ENCODE measurements around the gene UBN1. TPM values are rescaled to one million over a fixed set of nuclear protein-coding genes. Genes with fewer than 3 reads are reported as not detected.
A peak's percentile ranks its signal among the peaks of the same experiment; 100 is the strongest.

UBN1 gene
- total RNA-seq, 4 donors from 2014 or later, result 24.5 to 47.4 (median 29.2) TPM

DNA sequence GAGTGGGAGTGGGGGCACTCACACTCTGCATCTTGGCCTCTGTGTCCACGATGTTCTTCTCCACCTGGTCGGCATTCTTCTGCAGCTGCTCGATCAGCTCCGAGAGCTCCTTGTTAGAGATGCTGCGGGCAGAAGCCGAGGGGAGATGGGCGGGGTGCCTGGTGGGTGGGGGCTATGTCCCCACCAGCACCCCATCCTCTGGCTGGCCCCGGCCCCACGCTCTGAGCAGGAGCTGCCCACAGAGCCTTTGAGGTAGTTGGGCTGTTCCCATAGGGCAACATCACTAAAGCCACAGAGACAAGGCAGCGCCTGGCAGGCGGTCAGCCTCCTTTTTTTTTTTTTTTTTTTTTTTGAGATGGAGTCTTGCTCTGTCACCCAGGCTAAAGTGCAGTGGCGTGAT is 63.5 kb downstream of the UBN1 start:
- DNase-seq (ENCODE audit: low spot score in 2 of 2), result no peak

DNA sequence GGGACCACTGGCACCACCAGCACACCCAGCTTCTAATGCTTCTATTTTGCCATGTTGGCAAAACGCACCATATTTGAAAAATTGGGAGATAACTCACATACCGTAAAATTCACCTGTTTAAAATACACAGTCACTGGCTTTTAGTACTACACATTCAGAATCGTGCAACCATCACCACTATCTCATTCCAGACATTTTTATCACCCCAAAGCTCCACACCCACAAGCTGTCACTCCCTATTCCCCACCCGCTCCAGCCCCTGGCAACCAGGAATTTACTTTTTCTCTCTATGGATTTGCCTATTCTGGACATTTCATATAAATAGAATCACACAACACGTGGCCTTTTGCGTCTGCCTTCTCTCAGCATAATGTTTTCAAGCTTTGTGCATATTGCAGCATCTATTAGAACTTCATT is 64.7 kb downstream of the UBN1 start:
- Histone ChIP-seq H3K4me3 (no peak overlapping the region), H3K9me3 (no peaks in the 10 kb centered on the region), H3K36me3 (no peaks in the 10 kb centered on the region), H3K27ac (peak overlapping the region in 1 of 4 donors; percentile 46), H3K27me3 (no peaks in the 10 kb centered on the region), H3K4me1 (peaks cover 0 to 6% (median 0%) of the 10 kb centered on the region in 4 donors)
- whole genome bisulfite sequencing, 2 donors, result 64 to 65% methylated on average over 6 of the region's 6 CpGs
- TF ChIP-seq EP300 (IDR thresholded peaks at IDR 0.05) (no peak), POLR2A (IDR thresholded peaks at IDR 0.05) (no peak)
- TF ChIP-seq, protein P1, sequence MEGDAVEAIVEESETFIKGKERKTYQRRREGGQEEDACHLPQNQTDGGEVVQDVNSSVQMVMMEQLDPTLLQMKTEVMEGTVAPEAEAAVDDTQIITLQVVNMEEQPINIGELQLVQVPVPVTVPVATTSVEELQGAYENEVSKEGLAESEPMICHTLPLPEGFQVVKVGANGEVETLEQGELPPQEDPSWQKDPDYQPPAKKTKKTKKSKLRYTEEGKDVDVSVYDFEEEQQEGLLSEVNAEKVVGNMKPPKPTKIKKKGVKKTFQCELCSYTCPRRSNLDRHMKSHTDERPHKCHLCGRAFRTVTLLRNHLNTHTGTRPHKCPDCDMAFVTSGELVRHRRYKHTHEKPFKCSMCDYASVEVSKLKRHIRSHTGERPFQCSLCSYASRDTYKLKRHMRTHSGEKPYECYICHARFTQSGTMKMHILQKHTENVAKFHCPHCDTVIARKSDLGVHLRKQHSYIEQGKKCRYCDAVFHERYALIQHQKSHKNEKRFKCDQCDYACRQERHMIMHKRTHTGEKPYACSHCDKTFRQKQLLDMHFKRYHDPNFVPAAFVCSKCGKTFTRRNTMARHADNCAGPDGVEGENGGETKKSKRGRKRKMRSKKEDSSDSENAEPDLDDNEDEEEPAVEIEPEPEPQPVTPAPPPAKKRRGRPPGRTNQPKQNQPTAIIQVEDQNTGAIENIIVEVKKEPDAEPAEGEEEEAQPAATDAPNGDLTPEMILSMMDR (IDR thresholded peaks at IDR 0.05), result no peak
- no peak for DNase-seq (ENCODE audit: low spot score in 2 of 2)

More for the DNA sequence above, 63.5 kb downstream of the UBN1 start:
- Histone ChIP-seq H3K27ac (no peak overlapping the region), H3K4me1 (peaks cover 0 to 6% (median 0%) of the 10 kb centered on the region in 4 donors), H3K27me3 (no peaks in the 10 kb centered on the region), H3K36me3 (no peaks in the 10 kb centered on the region), H3K9me3 (no peaks in the 10 kb centered on the region), H3K4me3 (no peak overlapping the region)
- TF ChIP-seq EP300 (IDR thresholded peaks at IDR 0.05) (no peak), POLR2A (IDR thresholded peaks at IDR 0.05) (no peak)
- TF ChIP-seq, protein P1 (IDR thresholded peaks at IDR 0.05), result no peak
- 87 to 97% methylated on average over 11 to 12 of the region's 12 CpGs for WGBS, 2 donors

DNA sequence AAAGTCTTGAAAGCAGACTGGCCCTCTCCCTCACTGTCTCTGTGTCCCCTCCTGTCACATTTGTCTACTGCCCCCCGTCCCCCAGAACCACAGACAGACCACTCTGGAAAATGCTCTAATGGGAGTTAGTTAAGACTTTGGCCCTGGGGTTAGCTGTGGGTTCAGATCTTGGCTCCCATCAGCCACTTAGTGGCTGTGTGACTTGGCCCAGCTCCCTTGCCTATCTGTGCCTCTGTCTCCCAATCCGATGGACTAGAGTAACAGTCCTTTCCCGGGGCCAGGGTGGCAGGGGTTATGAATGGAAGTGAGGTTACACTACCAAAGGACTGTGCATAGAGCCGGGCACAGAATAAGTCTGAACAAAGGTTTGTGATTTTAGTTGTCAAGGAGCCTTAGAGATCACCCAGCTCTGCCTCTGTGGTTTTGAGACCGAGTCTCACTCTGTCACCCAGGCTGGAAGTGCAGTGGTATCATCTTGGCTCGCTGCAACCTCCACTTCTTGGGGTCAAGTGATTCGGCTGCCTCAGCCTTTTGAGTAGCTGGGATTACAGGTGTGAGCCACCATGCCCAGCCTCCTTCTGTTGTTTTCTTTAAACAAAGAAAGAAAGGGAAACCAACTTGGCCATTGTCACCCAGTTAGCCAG is 66.0 kb downstream of the UBN1 start:
- 61 to 76% methylated on average over 7 of the region's 7 CpGs for WGBS, 2 donors

DNA sequence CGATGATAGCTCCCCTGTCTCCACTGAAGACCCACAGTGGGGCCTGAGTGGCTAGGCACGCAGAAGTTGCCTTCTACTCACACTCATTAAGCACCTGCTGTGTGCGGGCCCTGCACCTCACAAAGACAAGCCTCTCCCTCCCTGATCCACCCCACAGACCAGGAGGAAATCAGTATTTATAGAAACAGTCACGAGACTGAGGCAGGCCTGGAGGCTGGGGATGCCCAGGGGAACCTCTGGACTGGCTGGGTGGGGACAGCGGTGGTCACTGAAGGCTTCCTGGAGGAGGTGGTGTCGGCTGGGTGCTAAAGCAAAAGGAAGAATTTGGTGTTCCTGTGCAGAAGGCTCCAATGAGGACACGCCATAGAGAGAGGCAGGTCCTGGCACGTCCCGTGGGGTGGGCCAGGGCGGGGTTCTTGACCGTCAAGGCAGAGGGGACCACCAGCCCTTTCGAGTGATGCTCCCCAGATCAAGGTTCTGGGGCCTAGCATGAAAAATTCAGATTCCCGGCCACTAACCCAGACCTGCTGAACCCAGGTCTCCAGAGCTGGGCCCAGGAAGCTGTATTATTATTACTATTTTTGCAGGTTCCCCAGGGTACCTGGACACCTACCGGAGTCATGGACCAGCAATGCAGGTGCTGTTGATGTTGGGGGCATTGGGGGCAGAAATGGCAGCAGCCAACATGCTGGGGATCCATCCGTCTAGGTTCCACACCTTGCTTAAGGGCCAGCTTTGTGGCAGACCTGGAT is 66.7 kb downstream of the UBN1 start:
- no peaks in the 10 kb centered on the region for H3K27me3 ChIP-seq
- DNase-seq (ENCODE audit: low spot score in 2 of 2), result no peak
- TF ChIP-seq, protein P1 (IDR thresholded peaks at IDR 0.05), result no peak
- no peak for TF ChIP-seq EP300 (IDR thresholded peaks at IDR 0.05)
- no peak for TF ChIP-seq POLR2A (IDR thresholded peaks at IDR 0.05)
- peak overlapping the region in 2 of 4 donors; percentile 10 to 12 for H3K27ac ChIP-seq
- H3K4me1 ChIP-seq, result peaks cover 0 to 12% (median 0%) of the 10 kb centered on the region in 4 donors
- WGBS, 2 donors, result 92 to 93% methylated on average over 15 of the region's 15 CpGs
- H3K9me3 ChIP-seq, result no peaks in the 10 kb centered on the region
- no peaks in the 10 kb centered on the region for H3K36me3 ChIP-seq
- no peak overlapping the region for H3K4me3 ChIP-seq

More for the DNA sequence above, 66.0 kb downstream of the UBN1 start:
- DNase-seq (ENCODE audit: low spot score in 2 of 2), result no peak
- Histone ChIP-seq H3K36me3 (no peaks in the 10 kb centered on the region), H3K4me1 (peaks cover 0 to 6% (median 0%) of the 10 kb centered on the region in 4 donors), H3K27me3 (no peaks in the 10 kb centered on the region), H3K9me3 (no peaks in the 10 kb centered on the region), H3K4me3 (no peak overlapping the region), H3K27ac (peak overlapping the region in 2 of 4 donors; percentile 10 to 58)
- TF ChIP-seq EP300 (IDR thresholded peaks at IDR 0.05), result no peak
- TF ChIP-seq, protein P1 (IDR thresholded peaks at IDR 0.05), result no peak
- TF ChIP-seq POLR2A (IDR thresholded peaks at IDR 0.05), result no peak

All from tibial nerve (tissue), 4 donors.